H9 (cell line): ENCODE measurements around the gene SCAF11. TPM values are rescaled to one million over a fixed set of nuclear protein-coding genes. Genes with fewer than 3 reads are reported as not detected.

Experiments
- DNase-seq: peaks from one replicate; pipeline ENCODE4 v3.0.0-alpha.2; 2017
- H2AFZ ChIP-seq: one replicate; pipeline ENCODE4 v1.6.1; 2013; ENCODE audit warnings: mild to moderate bottlenecking, low read length, control low read depth, moderate library complexity
- H2AK5ac ChIP-seq: 2 replicates; pipeline ENCODE4 v1.6.1; 2013; ENCODE audit warnings: low read length, control low read depth, mixed read lengths; ENCODE audit not compliant: insufficient read length
- H2BK120ac ChIP-seq: one replicate; pipeline ENCODE4 v1.6.1; 2013; ENCODE audit warnings: low read depth, mild to moderate bottlenecking, low read length, control low read depth, inconsistent platforms; ENCODE audit not compliant: poor library complexity, severe bottlenecking
- H2BK12ac ChIP-seq: 2 replicates; pipeline ENCODE4 v1.6.1; 2013; ENCODE audit warnings: low read length, control low read depth, mixed read lengths, low read depth; ENCODE audit not compliant: insufficient read length
- H2BK15ac ChIP-seq: 2 replicates; pipeline ENCODE4 v1.6.1; 2013; ENCODE audit warnings: low read depth, low read length, control low read depth
- H2BK20ac ChIP-seq: one replicate; pipeline ENCODE4 v1.6.1; 2013; ENCODE audit warnings: low read depth, mild to moderate bottlenecking, low read length, control low read depth, inconsistent platforms; ENCODE audit not compliant: poor library complexity, severe bottlenecking
- H2BK5ac ChIP-seq: 2 replicates; pipeline ENCODE4 v1.6.1; 2013; ENCODE audit warnings: low read length, control low read depth, mixed read lengths; ENCODE audit not compliant: insufficient read length
- H3K14ac ChIP-seq: 2 replicates; pipeline ENCODE4 v1.6.1; 2013; ENCODE audit warnings: low read length, control low read depth; ENCODE audit not compliant: insufficient read depth
- H3K18ac ChIP-seq: 2 replicates; pipeline ENCODE4 v1.6.1; 2013; ENCODE audit warnings: low read depth, mild to moderate bottlenecking, mixed read lengths, low read length, control low read depth; ENCODE audit not compliant: insufficient read length
- H3K23ac ChIP-seq: 2 replicates; pipeline ENCODE4 v1.6.1; 2013; ENCODE audit warnings: low read length, control low read depth, mixed read lengths, low read depth; ENCODE audit not compliant: insufficient read length
- H3K23me2 ChIP-seq: 2 replicates; pipeline ENCODE4 v1.6.1; 2013; ENCODE audit warnings: low read depth, mild to moderate bottlenecking, mixed read lengths, low read length, control low read depth; ENCODE audit not compliant: insufficient read length, poor library complexity, severe bottlenecking
- H3K27ac ChIP-seq: 2 replicates; pipeline ENCODE4 v1.5.1; 2013; ENCODE audit warnings: low read length, control low read depth, mixed read lengths, low read depth; ENCODE audit not compliant: insufficient read length
- H3K27me3 ChIP-seq: 2 replicates; pipeline ENCODE4 v1.6.1; 2013; ENCODE audit warnings: low read length, control low read depth, inconsistent platforms; ENCODE audit not compliant: insufficient read depth
- H3K4ac ChIP-seq: 2 replicates; pipeline ENCODE4 v1.6.1; 2013; ENCODE audit warnings: low read depth, mild to moderate bottlenecking, control low read depth, inconsistent platforms, low read length, moderate library complexity
- H3K4me1 ChIP-seq: 2 replicates; pipeline ENCODE4 v1.6.1; 2013; ENCODE audit warnings: low read length, control low read depth, inconsistent platforms; ENCODE audit not compliant: insufficient read depth
- H3K4me2 ChIP-seq: 2 replicates; pipeline ENCODE4 v1.6.1; 2013; ENCODE audit warnings: low read length, control low read depth, mixed read lengths; ENCODE audit not compliant: insufficient read length, insufficient read depth
- H3K56ac ChIP-seq: 2 replicates; pipeline ENCODE4 v1.6.1; 2013; ENCODE audit warnings: low read depth, mild to moderate bottlenecking, mixed read lengths, low read length, control low read depth; ENCODE audit not compliant: insufficient read length
- H3K79me1 ChIP-seq: 2 replicates; pipeline ENCODE4 v1.6.1; 2013; ENCODE audit warnings: low read depth, mild to moderate bottlenecking, moderate library complexity, low read length, control low read depth, inconsistent platforms; ENCODE audit not compliant: insufficient read depth, poor library complexity, severe bottlenecking
- H3K79me2 ChIP-seq: 2 replicates; pipeline ENCODE4 v1.6.1; 2013; ENCODE audit warnings: low read length, control low read depth, inconsistent platforms; ENCODE audit not compliant: insufficient read depth
- H3K9ac ChIP-seq: 2 replicates; pipeline ENCODE4 v1.6.1; 2013; ENCODE audit warnings: low read length, control low read depth, mixed read lengths; ENCODE audit not compliant: insufficient read length; ENCODE audit errors: extremely low read depth
- H3K9me3 ChIP-seq: one replicate; pipeline ENCODE4 v1.6.1; 2013; ENCODE audit warnings: low read depth, low read length, inconsistent platforms; ENCODE audit not compliant: control insufficient read depth
- H3T11ph ChIP-seq: one replicate; pipeline ENCODE4 v1.6.1; 2013; ENCODE audit warnings: mild to moderate bottlenecking, low read length, control low read depth, inconsistent platforms
- H4K20me1 ChIP-seq: one replicate; pipeline ENCODE4 v1.6.1; 2013; ENCODE audit not compliant: control insufficient read depth, insufficient read length, insufficient read depth
- H4K5ac ChIP-seq: 2 replicates; pipeline ENCODE4 v1.6.1; 2013; ENCODE audit warnings: low read depth, mild to moderate bottlenecking, mixed read lengths, low read length, control low read depth; ENCODE audit not compliant: insufficient read length
- H4K8ac ChIP-seq: replicated peaks from 2 replicates; pipeline ENCODE4 v1.6.1; 2013; ENCODE audit warnings: low read length, control low read depth, mixed read lengths, low read depth; ENCODE audit not compliant: insufficient read length
- H4K91ac ChIP-seq: 2 replicates; pipeline ENCODE4 v1.6.1; 2013; ENCODE audit warnings: low read depth, mild to moderate bottlenecking, moderate library complexity, mixed read lengths, low read length, control low read depth; ENCODE audit not compliant: insufficient read length
- H3K27ac Mint-ChIP-seq, 3 experiments: 2 replicates in 2 of 3; 3 replicates in 1 of 3; pipeline ENCODE4 v1.8.0; 2020 to 2021; ENCODE audit warnings: mixed read lengths in 3 of 3, mild to moderate bottlenecking in 1 of 3, moderate library complexity in 1 of 3
- H3K27me3 Mint-ChIP-seq: 2 replicates; pipeline ENCODE4 v1.8.0; 2021; ENCODE audit warnings: low read depth, mild to moderate bottlenecking, moderate library complexity, mixed read lengths
- H3K36me3 Mint-ChIP-seq, 3 experiments: 2 replicates in 2 of 3; 3 replicates in 1 of 3; pipeline ENCODE4 v1.8.0; 2020 to 2021; ENCODE audit warnings: low read depth in 3 of 3, mixed read lengths in 3 of 3; ENCODE audit not compliant: insufficient read depth in 1 of 3
- H3K4me1 Mint-ChIP-seq, 2 experiments: 2 replicates each; pipeline ENCODE4 v1.8.0; 2020; ENCODE audit warnings: mixed read lengths in 2 of 2
- H3K4me3 Mint-ChIP-seq, 2 experiments: 2 replicates in 1 of 2; 3 replicates in 1 of 2; pipeline ENCODE4 v1.8.0; 2020 to 2021; ENCODE audit warnings: mild to moderate bottlenecking in 2 of 2, mixed read lengths in 2 of 2, moderate library complexity in 1 of 2
- H3K9me3 Mint-ChIP-seq, 2 experiments: 2 replicates in 1 of 2; 3 replicates in 1 of 2; pipeline ENCODE4 v1.8.0; 2020; ENCODE audit warnings: mild to moderate bottlenecking in 2 of 2, mixed read lengths in 2 of 2, moderate library complexity in 1 of 2
- WGBS: extraction: QIAGEN DNeasy Blood & Tissue Kit; methylation state at CpG from one replicate; pipeline ENCODE4 v1.1.7; 2013; ENCODE audit warnings: missing lambda C conversion rate, low lambda C conversion rate, mixed read lengths; ENCODE audit not compliant: insufficient read length; ENCODE audit errors: extremely low coverage; 5-methylcytosine and 5-hydroxymethylcytosine counted together
- total RNA-seq: library from RNA; stranded (reverse); gene quantifications from 2 replicates; pipeline ENCODE4 v1.2.1, GENCODE V29; 2021
- TF ChIP-seq, protein P1 (sequence below): fragments of 200-600 bp; sonication (generic); conservative IDR thresholded peaks from 3 replicates; pipeline ENCODE4 v1.8.0; 2021; ENCODE audit warnings: antibody characterized with exemption, mild to moderate bottlenecking

Gene SCAF11
- total RNA-seq, 1 experiment from 2014 or later = 90.8 TPM

DNA sequence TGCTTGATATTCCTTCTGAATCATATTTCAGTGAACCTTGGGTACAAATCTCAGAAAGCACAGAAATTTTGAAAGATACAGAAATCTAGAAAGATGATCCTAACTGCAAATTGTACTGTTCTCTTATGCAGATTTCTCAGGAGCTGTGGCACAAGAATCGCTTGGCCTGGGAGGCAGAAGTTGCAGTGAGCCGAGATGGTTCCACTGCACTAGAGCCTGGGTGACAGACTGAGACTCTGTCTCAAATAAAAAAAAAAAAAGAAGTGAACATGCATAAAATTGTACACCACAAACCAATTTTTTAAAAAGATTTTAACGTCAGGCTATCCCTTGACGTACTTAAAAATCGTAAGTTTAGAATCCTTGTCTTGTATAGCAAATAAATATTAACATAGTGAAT, 31.3 kb downstream of the SCAF11 start:
- H3K36me3 Mint-ChIP-seq = peaks cover 0 to 21% (median 6%) of the 10 kb centered on the region in 3 experiments; a peak in 4 of 7 replicates
- Histone ChIP-seq H2BK12ac (no peak overlapping the region), H2BK5ac (no peak overlapping the region), H4K91ac (no peak overlapping the region), H3K4ac (no peak overlapping the region), H3K79me2 (no peaks in the 10 kb centered on the region), H3T11ph (no peak overlapping the region), H2AFZ (no peak overlapping the region), H3K9ac (no peak overlapping the region), H3K23ac (no peak overlapping the region), H3K9me3 (no peaks in the 10 kb centered on the region), H3K27me3 (no peaks in the 10 kb centered on the region), H4K20me1 (no peaks in the 10 kb centered on the region), H3K23me2 (no peaks in the 10 kb centered on the region), H2BK20ac (no peak overlapping the region), H3K4me2 (no peak overlapping the region), H3K18ac (no peak overlapping the region), H3K79me1 (peaks cover 2% of the 10 kb centered on the region), H4K5ac (no peak overlapping the region), H4K8ac (no peak overlapping the region), H2BK15ac (no peak overlapping the region), H3K27ac (no peak overlapping the region), H3K4me1 (no peaks in the 10 kb centered on the region), H2BK120ac (no peak overlapping the region), H3K14ac (no peak overlapping the region), H3K56ac (no peak overlapping the region), H2AK5ac (no peak overlapping the region)
- no peak overlapping the region for H3K4me3 Mint-ChIP-seq
- H3K27me3 Mint-ChIP-seq = no peaks in the 10 kb centered on the region
- WGBS = no CpG with 5 or more reads among the region's 5 CpGs
- 0 out of 7 replicates have a peak overlapping the region, but pooled peaks of 1 of the 3 experiments have one; percentile 38 for H3K27ac Mint-ChIP-seq
- TF ChIP-seq, protein P1, sequence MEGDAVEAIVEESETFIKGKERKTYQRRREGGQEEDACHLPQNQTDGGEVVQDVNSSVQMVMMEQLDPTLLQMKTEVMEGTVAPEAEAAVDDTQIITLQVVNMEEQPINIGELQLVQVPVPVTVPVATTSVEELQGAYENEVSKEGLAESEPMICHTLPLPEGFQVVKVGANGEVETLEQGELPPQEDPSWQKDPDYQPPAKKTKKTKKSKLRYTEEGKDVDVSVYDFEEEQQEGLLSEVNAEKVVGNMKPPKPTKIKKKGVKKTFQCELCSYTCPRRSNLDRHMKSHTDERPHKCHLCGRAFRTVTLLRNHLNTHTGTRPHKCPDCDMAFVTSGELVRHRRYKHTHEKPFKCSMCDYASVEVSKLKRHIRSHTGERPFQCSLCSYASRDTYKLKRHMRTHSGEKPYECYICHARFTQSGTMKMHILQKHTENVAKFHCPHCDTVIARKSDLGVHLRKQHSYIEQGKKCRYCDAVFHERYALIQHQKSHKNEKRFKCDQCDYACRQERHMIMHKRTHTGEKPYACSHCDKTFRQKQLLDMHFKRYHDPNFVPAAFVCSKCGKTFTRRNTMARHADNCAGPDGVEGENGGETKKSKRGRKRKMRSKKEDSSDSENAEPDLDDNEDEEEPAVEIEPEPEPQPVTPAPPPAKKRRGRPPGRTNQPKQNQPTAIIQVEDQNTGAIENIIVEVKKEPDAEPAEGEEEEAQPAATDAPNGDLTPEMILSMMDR = no peak
- DNase-seq = no peak
- no peaks in the 10 kb centered on the region for H3K9me3 Mint-ChIP-seq
- peaks cover 5 to 9% of the 10 kb centered on the region in 2 experiments for H3K4me1 Mint-ChIP-seq
